Measurements from ENCODE around the gene PYGO1.
"Not testable (repeated sequence)": the region's sequence is repeated elsewhere in the genome, so short reads cannot be mapped to it uniquely, and the experiment has no call there.

The PYGO1 gene, protein sequence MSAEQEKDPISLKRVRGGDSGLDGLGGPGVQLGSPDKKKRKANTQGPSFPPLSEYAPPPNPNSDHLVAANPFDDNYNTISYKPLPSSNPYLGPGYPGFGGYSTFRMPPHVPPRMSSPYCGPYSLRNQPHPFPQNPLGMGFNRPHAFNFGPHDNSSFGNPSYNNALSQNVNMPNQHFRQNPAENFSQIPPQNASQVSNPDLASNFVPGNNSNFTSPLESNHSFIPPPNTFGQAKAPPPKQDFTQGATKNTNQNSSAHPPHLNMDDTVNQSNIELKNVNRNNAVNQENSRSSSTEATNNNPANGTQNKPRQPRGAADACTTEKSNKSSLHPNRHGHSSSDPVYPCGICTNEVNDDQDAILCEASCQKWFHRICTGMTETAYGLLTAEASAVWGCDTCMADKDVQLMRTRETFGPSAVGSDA

DNA sequence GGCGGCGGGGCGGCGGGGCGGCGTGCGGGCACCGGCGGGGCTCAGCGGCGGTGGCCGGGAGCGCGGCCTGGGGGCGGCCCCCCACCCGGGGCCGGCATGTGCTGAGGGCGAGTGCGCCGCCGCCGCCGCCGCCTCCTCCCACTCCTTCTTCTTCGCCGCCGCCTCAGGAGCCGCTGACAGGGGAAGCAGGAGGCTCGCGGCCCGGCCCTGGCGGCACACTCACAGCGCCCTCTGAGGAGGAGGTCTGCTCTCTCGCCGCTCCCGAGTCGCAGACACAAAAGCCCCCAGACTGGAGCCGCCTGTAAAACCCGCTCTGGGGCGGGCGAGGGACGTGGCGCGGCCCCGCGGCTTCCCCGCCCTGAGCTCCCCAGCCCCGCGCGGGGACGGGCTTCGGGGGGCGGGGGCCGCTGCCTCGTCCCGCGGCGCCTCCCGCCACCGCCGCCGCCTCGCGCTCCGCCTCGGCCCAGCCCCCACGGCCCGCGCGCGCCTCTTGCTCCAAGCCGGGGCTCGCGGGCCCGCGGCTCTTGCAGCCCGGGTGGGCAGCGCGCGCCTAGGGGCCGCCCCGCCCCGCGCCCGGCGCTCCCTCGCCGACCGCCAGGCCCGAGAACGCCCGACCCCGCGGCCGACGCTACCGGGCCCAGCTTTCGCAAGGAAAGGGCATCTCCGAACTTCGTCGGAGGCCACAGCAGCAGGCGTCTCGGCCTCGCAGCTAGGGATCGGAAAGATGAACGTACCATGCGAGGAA is at the start of gene PYGO1:
PYGO1 (minus strand) TSS at position 276 of the 745 bp plus-strand sequence. CDS start 462 bp downstream, outside the sequence.
- peak; percentile 15 to 25 for DNase-seq (ENCODE audit: extremely low read depth in 1 of 2, low read depth in 1 of 2)

DNA sequence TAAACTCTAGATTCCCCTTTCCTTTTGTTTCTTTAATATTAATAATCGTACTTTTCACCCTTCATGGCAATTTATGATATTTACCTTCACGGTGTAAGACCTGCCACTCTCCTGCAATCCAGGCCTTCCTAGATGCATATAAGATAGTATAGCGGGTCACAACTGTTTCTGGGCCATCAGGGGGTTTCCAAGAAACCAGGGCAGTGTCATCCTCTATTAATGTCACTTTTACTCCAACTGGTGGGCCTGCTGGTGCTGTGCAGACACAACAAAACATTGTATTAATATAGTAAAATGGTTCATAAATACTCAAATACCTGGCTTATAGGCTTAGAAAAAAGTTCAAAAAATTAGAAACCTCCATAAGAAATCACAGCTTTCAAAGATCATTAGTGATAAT is 48.9 kb upstream of the PYGO1 start:
- DNase-seq (ENCODE audit: extremely low read depth in 1 of 2, low read depth in 1 of 2): no peak

DNA sequence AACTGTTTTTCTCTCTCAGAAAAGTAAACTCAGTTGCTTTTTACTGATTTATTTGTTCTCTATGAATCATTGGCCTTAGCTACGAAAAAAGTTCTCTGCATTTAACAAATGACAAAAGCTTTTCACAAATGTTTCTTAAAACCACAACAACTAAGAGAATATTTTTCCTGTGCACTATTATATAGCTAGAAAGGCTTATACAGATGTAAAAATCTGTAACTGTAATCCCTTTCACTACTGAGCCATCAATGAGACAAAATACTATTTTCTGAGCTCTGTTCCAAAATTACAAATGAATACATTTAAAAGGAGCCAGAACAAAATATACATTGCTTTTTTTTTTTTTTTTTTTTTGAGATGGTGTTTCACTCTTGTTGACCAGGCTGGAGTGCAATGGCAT is 45.6 kb upstream of the PYGO1 start:
- DNase-seq (ENCODE audit: extremely low read depth in 1 of 2, low read depth in 1 of 2): no peak

DNA sequence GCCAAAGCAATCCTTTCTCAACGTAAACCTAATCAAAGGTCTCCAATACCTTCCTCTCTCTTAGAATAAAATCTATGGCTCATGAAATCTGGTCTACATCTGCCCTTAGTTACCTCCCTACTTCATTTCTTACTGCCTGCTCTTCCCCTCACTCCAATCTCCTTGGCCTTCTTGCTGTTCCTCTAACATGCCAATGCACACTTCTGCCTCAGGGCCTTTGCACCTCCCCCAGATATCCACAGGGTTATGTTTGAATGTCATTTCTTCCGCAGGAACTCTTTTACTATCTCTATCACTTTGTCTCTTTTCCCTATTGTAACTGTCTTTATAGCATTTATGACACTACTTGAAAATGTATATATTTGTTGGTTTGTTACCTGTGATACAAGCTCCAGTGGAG is 44.3 kb upstream of the PYGO1 start:
- DNase-seq (ENCODE audit: extremely low read depth in 1 of 2, low read depth in 1 of 2): no peak

DNA sequence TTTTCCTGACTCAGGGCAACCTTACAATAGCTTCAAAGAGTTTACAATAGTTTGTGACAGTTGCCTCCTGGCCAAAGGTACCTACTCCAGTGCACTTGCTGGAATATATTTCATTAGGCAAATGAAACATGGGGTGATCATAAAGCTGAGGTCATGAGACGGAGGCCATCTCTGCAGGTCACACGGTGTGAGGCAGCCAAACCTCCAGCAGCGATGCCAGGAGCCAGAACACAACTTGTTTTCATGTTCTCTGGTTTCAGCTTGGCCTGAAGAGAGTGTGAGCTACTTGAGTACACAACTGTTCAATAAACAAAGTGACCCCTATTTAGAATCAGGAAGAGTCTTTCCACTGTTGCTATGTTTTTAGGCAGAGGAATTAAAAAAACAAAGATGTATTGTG is 42.7 kb upstream of the PYGO1 start:
- DNase-seq (ENCODE audit: extremely low read depth in 1 of 2, low read depth in 1 of 2): no peak

DNA sequence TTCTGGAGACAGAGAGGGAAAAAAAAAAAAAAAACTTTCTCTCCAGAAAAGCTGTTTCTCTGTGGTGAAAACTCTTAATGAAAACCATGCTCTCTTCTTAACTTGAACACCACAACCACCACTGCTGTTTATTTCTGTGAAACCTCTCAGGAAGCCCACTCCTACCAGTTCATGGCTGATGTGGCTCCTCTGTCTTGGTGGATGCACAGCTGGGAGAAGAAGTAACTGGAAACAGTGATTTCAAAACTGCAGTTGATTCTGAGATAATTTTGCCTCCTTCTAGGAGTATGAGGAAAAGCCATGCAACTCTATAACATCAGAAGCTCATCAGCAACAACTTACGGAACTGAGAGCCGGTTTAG is 40.2 kb upstream of the PYGO1 start:
- no peak for DNase-seq (ENCODE audit: extremely low read depth in 1 of 2, low read depth in 1 of 2)

DNA sequence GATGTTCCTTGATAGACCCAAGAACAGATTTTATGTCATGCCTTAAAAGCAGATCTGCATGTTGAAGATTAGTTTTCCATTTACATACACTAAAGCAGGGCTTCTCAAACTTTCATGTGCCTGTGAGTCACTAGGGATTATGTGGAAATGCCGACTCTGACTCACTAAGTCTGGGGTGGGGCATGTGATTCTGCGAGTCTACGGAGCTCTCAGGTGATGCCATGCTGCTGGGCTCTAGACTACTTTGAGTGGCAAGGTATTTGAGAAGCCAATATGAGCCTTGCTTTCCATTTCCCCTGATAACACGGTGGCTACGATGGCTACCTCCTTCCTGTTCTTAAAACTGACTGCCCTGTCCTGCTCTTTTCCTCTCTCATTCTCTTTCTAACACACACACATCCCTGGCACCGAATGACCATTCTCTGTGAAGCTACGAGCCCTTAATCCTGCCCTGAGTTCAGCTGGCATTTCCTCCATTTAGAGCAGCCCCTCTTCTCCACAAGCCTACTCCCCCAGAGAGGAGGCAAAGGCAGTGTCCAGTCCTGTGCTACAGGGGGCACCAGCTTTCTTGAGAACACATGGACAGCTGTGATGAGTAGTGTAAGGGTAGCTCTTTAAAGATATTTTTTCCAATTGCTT is 39.7 kb upstream of the PYGO1 start:
- DNase-seq (ENCODE audit: extremely low read depth in 1 of 2, low read depth in 1 of 2): no peak

DNA sequence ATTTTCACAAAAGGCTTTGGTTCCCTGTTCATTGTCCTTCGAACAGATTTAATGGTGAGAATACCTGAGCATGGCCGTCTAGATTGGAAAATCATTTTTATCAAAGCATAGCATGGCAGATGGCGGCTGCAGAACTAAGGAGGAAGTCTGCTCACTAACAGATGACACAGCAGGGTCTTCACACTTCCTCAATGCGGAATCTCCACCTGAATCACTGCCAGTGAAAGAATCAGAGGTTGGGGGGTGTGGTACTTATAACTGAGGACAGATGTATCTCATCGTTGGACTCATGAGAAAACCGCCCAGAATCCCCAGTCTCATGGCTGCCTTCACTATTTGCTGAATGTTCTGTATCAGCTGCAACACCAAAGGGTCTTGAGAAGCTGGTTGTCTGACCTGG is 31.6 kb upstream of the PYGO1 start:
- DNase-seq (ENCODE audit: extremely low read depth in 1 of 2, low read depth in 1 of 2): no peak

DNA sequence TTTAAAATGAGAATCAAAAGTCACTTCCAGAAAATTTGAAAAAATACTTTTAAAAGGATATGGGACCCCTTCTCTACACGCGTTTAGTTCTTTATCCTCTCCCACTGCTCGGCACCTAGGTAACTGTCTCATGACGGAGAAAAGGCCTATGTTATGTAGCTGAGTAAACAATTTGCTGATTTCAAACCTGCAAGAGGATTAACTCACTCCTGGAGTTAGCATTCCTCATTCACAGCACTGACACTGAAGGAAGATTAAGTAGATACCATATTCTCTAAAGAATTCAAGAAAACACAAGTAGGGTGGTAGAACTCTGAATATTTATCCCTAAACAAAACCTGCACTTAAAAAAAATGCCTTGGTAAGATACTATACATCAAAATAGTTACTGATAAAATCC is 30.2 kb upstream of the PYGO1 start:
- DNase-seq (ENCODE audit: extremely low read depth in 1 of 2, low read depth in 1 of 2): no peak

DNA sequence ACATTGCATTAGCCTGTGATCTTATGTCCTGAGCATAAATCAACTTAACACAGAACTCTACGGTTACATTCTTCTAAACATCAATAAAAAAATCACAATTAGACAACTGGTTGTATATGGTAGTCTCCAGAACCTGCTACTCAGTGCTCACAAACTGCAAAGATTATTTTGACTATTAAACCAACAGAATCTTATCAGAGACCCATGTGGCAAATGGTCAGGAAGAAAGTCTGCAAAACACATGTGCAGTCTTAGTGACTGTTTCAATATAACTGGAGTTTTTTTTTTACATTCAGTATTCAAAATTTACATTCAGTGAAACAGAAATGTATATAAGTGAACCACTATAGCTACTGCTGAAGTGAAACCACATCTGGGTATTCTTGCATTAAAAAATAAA is 27.3 kb upstream of the PYGO1 start:
- no peak for DNase-seq (ENCODE audit: extremely low read depth in 1 of 2, low read depth in 1 of 2)

DNA sequence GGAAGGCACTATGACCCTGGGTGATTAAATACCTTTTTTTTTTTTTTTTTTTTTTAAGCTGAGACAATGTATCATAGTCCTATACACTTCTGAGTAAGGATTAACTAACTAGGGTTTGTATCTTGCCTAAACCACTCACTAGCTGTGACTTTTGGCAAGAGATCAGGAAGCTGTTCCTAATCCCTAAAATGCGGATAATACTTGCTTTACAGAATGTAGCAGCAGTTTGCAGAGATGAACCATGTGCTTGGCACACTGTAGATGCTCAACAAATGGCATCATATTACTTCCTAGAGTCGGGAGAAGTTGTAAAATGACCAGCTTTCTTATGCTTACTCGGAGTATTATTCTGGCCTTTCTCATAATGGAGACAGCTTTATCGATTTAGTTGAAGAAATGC is 25.6 kb upstream of the PYGO1 start:
- DNase-seq (ENCODE audit: extremely low read depth in 1 of 2, low read depth in 1 of 2): no peak

DNA sequence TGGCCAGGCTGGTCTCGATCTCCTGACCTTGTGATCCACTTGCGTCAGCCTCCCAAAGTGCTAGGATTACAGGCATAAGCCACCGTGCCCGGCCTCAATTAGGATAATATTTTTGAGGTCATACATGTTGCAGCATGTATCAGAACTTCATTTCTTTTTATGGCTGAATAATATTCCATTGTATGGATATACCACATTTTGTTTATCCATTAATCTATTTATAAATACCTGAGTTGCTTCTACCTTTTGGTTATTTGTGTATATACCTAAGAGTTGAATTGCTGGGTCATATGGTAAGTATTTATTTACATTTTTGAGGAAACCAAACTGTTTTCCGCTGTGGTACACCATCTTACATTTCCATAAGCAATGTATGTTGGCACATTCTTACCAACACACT is 18.1 kb upstream of the PYGO1 start:
- DNase-seq (ENCODE audit: extremely low read depth in 1 of 2, low read depth in 1 of 2): no peak

DNA sequence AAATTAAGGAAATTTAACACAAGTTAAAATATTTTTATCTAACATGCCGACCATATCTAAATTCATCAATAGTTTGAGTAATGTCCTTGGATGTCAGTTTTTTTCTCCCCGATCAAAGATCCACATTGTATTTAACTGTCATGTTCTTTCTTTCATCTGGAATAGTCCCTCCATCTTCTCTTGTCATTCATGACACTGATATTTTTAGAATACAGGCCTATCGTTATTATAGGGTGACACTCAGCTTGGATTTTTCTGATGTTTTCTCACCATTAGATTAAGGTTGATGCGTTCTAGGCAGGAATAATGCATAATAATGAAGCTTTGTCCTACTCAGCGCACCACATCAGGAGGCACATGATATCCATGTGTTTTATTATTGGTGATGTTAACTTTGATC is 13.2 kb upstream of the PYGO1 start:
- DNase-seq (ENCODE audit: extremely low read depth in 1 of 2, low read depth in 1 of 2): no peak

DNA sequence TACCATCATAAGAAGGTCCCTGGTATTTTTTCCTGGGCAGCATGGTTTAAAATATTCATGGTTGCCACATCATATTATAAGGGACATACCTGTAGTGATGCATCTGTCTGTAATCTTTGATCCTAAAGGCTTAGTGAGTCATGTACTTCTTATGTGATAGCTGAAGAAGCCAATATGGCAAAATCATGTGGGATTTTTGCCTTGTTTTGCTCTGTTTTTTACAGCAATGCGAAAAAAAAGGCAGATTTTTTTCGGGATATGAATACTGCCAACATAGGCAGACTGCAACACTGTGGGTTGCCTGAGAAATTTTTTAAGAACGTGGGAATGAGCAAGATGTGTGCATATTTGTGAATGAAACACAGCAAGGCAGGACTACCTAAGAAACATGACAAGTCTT is 11.3 kb upstream of the PYGO1 start:
- no peak for DNase-seq (ENCODE audit: extremely low read depth in 1 of 2, low read depth in 1 of 2)

DNA sequence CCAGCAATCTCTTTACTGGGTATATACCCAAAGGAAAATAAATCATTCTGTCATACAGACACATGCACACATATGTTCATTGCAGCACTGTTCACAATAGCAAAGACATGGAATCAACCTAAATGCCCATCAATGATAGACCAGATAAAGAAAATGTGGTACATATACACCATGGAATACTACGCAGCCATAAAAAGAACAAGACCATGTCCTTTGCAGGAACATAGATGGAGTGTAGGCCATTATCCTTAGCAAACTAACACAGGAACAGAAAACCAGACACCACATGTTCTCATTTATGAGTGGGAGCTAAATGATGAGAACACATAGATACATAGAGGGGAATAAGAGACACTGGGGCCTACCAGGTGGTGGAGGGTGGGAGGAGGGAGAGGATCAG is 4.9 kb upstream of the PYGO1 start:
- not testable (repeated sequence) for DNase-seq (ENCODE audit: extremely low read depth in 1 of 2, low read depth in 1 of 2)

DNA sequence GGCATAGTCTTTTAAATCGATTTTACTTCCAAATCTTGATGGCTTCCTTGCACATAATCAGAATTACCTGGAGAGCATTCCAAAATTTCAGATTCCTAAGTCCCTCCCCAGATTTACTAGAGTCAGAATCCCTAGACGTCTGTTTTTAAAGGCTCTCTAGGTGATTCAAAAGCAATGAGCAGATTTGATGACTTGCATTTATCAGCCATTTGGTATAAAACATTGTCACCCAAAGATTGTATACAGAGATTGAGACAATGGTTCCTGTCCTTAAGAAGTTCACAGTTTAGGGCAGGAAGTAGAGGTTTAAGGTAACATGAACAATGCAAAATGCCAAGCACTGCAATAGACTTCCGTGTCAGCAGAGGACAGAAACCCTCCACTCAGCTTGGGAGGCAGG is 2.6 kb upstream of the PYGO1 start:
- no peak for DNase-seq (ENCODE audit: extremely low read depth in 1 of 2, low read depth in 1 of 2)

DNA sequence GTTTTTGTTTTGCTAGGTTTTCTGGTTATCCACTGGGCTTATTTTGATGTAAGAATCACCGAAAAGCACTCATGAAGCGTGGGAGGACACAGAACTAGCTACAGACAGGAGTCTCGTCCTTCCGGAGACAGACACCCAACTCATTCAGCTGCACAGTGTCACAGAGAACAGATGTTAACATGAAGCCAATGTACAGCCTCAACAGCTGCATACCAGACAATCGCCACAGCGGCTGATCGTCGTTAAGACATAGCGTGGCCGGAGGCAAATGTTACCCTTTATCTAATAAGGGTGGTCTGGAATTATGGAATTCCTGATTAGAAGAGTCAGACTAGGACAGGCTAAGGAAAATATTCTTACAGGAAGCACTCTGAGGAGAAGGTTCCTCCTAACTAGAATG is 1.1 kb upstream of the PYGO1 start:
- no peak for DNase-seq (ENCODE audit: extremely low read depth in 1 of 2, low read depth in 1 of 2)

DNA sequence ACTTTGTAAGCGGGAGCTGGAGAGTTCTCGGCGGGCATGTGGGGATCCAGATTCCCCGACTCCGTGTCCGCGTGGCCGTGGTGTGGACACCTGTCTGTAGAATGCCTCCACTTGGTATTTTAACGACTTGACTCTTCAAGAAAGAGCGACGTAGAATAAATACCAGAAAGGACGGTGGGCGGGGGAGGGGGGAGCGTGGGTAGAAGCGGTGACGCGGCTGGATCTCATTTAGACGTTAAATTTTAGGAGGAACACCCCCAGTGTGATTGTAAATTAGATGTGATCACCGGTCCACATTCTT is 620 bp upstream of the PYGO1 start:
- DNase-seq (ENCODE audit: extremely low read depth in 1 of 2, low read depth in 1 of 2): no peak

DNA sequence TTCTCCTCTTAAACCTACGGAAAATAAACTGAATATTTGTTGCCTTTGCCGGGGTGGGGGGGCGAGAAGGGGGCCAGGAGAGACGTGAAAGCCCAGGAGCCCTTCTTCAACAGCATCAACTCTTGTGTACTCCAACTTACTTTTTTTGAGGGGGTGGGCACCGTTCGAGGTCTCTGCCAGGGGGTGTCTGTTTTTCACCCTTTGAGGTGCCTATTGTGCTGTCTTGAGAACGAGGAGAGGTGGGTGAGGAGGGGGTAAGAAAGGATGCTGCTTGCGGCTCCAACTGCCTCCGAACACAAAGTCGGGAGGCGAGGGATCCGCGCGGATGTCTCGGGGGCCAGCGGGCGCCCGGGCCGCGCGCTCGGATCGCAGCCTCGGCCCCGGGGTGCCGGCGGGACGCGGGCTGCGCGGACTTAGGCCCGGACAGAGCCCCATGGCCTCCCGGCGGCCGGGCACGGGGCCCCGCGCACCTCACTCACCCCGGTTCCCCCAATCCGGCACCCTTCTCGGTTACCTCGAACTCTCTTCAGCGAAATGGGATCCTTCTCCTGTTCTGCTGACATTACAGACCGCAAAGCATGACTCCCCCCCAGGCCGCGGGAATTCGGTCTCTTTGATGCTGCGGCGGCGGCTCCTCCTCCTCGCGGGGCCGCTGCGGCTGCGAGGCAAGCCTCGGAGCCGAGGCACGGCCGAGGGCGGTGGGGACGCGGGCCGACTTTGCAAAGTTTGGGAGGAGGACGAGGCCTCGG is 650 bp downstream of the PYGO1 start:
- DNase-seq (ENCODE audit: extremely low read depth in 1 of 2, low read depth in 1 of 2): no peak

DNA sequence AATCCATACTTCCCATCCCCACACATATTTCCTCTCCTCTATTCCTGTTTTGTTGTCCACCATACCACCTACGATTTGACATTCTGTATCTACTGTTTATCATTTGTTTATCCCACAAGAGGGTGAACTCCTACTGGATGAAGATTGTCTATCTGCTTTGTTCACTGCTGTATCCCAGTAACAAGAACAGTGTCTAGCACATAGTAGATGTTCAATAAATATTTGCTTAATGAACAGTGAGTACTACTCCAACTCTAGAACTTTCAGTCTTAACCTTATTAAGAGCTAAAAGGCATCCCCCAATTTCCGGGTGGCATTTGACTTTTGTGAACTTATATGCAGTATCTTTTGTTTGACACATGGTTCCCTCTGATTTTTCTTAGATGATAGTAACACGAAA is 1.3 kb downstream of the PYGO1 start:
- no peak for DNase-seq (ENCODE audit: extremely low read depth in 1 of 2, low read depth in 1 of 2)

DNA sequence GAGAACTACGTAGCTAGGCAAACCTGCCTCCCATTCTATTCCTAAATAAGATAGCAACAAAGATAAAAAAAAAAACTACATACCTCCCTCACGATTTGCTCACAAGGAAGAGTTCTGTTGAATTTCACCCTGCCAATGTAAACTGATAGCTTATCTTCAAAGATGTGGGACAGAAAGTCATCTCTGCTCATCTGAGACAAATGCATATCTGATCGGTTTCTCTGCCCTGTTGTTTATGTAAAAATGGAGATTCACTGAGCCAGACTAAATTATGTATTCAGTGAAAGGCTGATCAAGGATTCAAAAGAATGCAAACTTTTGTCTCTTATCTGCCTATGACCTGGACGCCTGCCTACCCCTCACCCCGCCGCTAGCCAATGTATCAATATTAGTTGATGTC is 11.2 kb downstream of the PYGO1 start:
- DNase-seq (ENCODE audit: extremely low read depth in 1 of 2, low read depth in 1 of 2): no peak

DNA sequence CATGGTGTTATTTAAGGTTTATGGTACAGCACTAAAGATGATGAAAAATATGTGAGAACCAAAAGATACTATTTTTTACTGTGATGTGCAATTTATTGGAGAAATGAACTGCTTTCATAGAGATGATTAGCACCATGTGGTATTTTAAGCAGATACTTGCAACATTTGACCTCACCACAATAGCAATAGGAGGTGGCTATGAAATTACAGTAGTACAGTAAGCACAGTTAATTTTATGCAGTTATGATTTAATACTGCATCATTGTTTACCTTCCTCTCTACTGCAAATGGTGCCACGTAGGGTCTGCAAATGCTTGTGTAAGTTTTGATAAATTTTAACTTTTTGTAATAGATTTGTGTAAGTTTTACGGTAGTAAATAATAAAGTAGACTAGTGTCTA is 14.0 kb downstream of the PYGO1 start:
- no peak for DNase-seq (ENCODE audit: extremely low read depth in 1 of 2, low read depth in 1 of 2)

Data from stimulated activated CD8-positive, alpha-beta memory T cell treated with anti-CD3 and anti-CD28 coated beads, Interleukin-7, amount 100 ng/mL, for 48 hours (primary cell).